GM21717 (cell line): Measurements from ENCODE around the gene B9D2.

Source experiments
- ATAC-seq: cut with Tn5 transposase; IDR thresholded peaks from one replicate; pipeline ENCODE4 v1.9.1; 2021; ENCODE audit warnings: mild to moderate bottlenecking, moderate library complexity; ENCODE audit not compliant: unreplicated experiment

The B9D2 gene

GRCh38 chr19:41330481-41330880 is 33.5 kb downstream of the B9D2 start:
- no peak for ATAC-seq

GRCh38 chr19:41328842-41329225 is 35.1 kb downstream of the B9D2 start:
- no peak for ATAC-seq

- ATAC-seq = no peak
Observed at GRCh38 chr19:41328157-41328841, 35.6 kb downstream of the B9D2 start.

- ATAC-seq = peak; percentile 50
Observed at GRCh38 chr19:41327576-41328156, 36.3 kb downstream of the B9D2 start.

GRCh38 chr19:41327076-41327575 is 36.8 kb downstream of the B9D2 start:
- no peak for ATAC-seq

- ATAC-seq = no peak
Observed at GRCh38 chr19:41325947-41326706, 37.8 kb downstream of the B9D2 start.

GRCh38 chr19:41325640-41325946 is 38.4 kb downstream of the B9D2 start:
- ATAC-seq = no peak

GRCh38 chr19:41324921-41325639 is 38.9 kb downstream of the B9D2 start:
- ATAC-seq = no peak

- no peak for ATAC-seq
Observed at GRCh38 chr19:41324231-41324702, 39.7 kb downstream of the B9D2 start.

GRCh38 chr19:41323430-41324125 is 40.4 kb downstream of the B9D2 start:
- no peak for ATAC-seq

- ATAC-seq = no peak
Observed at GRCh38 chr19:41323023-41323422, 40.9 kb downstream of the B9D2 start.

- ATAC-seq = no peak
Observed at GRCh38 chr19:41322451-41322850, 41.5 kb downstream of the B9D2 start.

- no peak for ATAC-seq
Observed at GRCh38 chr19:41321600-41322270, 42.2 kb downstream of the B9D2 start.

- no peak for ATAC-seq
Observed at GRCh38 chr19:41321204-41321599, 42.7 kb downstream of the B9D2 start.

GRCh38 chr19:41320568-41320967 is 43.4 kb downstream of the B9D2 start:
- ATAC-seq = no peak

- ATAC-seq = no peak
Observed at GRCh38 chr19:41320185-41320518, 43.8 kb downstream of the B9D2 start.

- ATAC-seq = no peak
Observed at GRCh38 chr19:41319500-41320184, 44.3 kb downstream of the B9D2 start.

- no peak for ATAC-seq
Observed at GRCh38 chr19:41318696-41319499, 45.1 kb downstream of the B9D2 start.
